Measurements from ENCODE around the gene ALDH2.
A peak's percentile ranks its signal among the peaks of the same experiment; 100 is the strongest.

The ALDH2 gene

DNA sequence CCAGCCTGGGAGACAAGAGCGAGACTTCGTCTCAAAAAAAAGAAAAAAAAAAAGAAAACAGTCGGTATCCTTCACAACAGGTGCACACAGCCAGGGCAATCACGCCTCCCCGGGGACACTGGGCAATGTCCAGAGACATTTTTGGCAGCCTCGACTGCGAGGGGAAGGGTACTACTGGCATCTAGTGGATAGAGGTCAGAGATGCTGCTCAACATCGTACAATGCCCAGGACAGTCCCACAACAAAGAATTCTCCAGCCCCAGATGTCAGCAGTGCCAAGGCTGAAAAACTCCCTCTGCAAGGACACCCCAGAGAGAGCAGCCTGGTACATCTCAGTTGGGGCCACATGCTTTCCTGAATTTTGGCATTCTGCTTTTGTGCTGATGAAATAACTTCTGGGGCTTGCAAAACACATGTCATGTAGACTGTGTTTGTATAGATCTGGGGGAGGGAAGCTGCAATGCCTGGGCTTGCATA, 21.5 kb downstream of the ALDH2 start:
- Histone ChIP-seq H3K36me3 (ENCODE audit: insufficient read depth, low read length) (peaks cover 38% of the 10 kb centered on the region; the same call in 1 of the 2 replicates), H3K4me3 (no peak overlapping the region), H3K27ac (peak overlapping the region; percentile 82), H3K9me3 (ENCODE audit: low read depth, low read length) (no peaks in the 10 kb centered on the region), H3K9ac (ENCODE audit: insufficient read length) (peak overlapping the region; percentile 65)
- peak; percentile 52 for DNase-seq (ENCODE audit: low read depth, low spot score)
- TF ChIP-seq EZH2 (IDR thresholded peaks at IDR 0.05) (no peak), FOXP2 (optimal IDR thresholded peaks at IDR 0.05; ENCODE audit: control extremely low read depth, extremely low read length, insufficient read depth) (no peak), POLR2AphosphoS5 (IDR thresholded peaks at IDR 0.05; ENCODE audit: borderline replicate concordance, low read depth, low read length) (no peak)

DNA sequence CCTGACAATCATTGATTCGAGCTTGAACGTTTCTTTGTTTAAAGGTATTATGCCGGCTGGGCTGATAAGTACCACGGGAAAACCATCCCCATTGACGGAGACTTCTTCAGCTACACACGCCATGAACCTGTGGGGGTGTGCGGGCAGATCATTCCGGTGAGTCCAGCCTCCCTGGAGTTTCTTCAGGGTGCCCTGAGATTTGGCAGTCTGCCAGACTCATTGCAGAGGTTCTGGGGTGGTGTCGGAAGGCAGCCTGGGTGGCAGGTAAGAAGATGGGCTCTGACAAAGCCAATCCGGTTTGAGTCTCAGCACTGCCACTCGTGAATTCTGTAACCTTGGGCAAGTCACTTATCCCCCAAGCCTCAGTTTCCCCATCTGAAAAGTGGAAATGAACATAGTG, 23.0 kb downstream of the ALDH2 start:
- peak overlapping the region; percentile 25; the same call in 1 of the 2 replicates for H3K27ac ChIP-seq
- no peaks in the 10 kb centered on the region for H3K9me3 ChIP-seq (ENCODE audit: low read depth, low read length)
- no peak overlapping the region for H3K9ac ChIP-seq (ENCODE audit: insufficient read length)
- H3K4me3 ChIP-seq: no peak overlapping the region
- DNase-seq (ENCODE audit: low read depth, low spot score): no peak
- TF ChIP-seq FOXP2 (optimal IDR thresholded peaks at IDR 0.05; ENCODE audit: control extremely low read depth, extremely low read length, insufficient read depth) (no peak), POLR2AphosphoS5 (IDR thresholded peaks at IDR 0.05; ENCODE audit: borderline replicate concordance, low read depth, low read length) (no peak)
- peaks cover 35% of the 10 kb centered on the region; the same call in 1 of the 2 replicates for H3K36me3 ChIP-seq (ENCODE audit: insufficient read depth, low read length)

DNA sequence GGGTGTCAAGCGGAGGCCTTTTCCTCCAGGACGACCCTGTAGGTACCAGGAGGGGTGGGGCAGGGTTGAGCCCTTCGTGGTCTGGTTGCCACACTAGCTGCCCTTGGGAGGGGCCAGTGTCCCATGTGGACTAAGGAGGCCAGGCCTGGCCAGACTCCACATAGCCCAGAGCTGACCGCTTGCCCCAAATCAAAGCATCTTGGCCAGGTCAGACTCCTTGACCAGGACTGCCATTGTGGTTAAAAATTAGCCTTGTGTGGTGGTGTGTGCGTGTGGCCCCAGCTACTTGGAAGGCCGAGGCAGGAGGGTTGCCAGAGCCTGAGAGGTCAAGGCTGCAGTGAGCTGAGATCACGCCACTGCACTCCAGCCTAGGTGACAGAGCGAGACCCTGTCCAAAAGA, 24.8 kb downstream of the ALDH2 start:
- H3K4me3 ChIP-seq: no peak overlapping the region
- H3K36me3 ChIP-seq (ENCODE audit: insufficient read depth, low read length): peaks cover 28% of the 10 kb centered on the region; the same call in 1 of the 2 replicates
- DNase-seq (ENCODE audit: low read depth, low spot score): no peak

DNA sequence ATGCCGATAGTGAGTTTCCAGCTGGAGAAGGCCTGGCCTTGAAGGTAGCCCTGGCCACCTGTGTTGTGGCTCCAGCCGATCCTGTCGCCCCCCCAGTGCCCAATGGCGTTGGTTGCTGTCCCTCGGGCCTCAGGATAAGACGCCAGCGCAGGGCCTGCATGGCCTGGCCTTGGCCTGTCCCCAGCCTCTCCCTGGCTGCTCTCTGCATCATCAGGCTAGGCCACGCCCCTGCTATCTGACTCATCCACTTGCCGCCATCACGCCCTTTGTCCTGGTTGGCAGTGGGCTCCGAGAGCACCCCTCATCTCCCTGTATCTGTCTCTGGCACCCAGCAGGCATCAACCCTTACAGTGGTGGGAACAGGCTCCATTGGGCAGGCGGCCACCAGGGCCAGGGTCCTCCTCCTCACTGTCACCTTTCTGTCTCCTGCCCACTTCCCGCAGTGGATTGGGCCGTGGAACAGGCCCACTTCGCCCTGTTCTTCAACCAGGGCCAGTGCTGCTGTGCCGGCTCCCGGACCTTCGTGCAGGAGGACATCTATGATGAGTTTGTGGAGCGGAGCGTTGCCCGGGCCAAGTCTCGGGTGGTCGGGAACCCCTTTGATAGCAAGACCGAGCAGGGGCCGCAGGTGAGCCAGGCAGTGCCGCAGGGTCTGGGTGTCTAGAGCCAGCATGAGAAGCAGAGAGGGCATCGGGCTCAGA, 25.6 kb downstream of the ALDH2 start:
- no peak for DNase-seq (ENCODE audit: low read depth, low spot score)
- no peak overlapping the region for H3K9ac ChIP-seq (ENCODE audit: insufficient read length)
- H3K36me3 ChIP-seq (ENCODE audit: insufficient read depth, low read length): peaks cover 28% of the 10 kb centered on the region; the same call in 1 of the 2 replicates
- H3K4me3 ChIP-seq: no peak overlapping the region
- H3K9me3 ChIP-seq (ENCODE audit: low read depth, low read length): no peaks in the 10 kb centered on the region
- TF ChIP-seq EZH2 (IDR thresholded peaks at IDR 0.05) (no peak), FOXP2 (optimal IDR thresholded peaks at IDR 0.05; ENCODE audit: control extremely low read depth, extremely low read length, insufficient read depth) (no peak), POLR2AphosphoS5 (IDR thresholded peaks at IDR 0.05; ENCODE audit: borderline replicate concordance, low read depth, low read length) (no peak)
- no peak overlapping the region for H3K27ac ChIP-seq

More for the DNA sequence above, 24.8 kb downstream of the ALDH2 start:
- TF ChIP-seq EZH2 (IDR thresholded peaks at IDR 0.05): no peak
- no peak for TF ChIP-seq FOXP2 (optimal IDR thresholded peaks at IDR 0.05; ENCODE audit: control extremely low read depth, extremely low read length, insufficient read depth)
- H3K9me3 ChIP-seq (ENCODE audit: low read depth, low read length): no peaks in the 10 kb centered on the region
- no peak overlapping the region for H3K9ac ChIP-seq (ENCODE audit: insufficient read length)
- H3K27ac ChIP-seq: no peak overlapping the region

DNA sequence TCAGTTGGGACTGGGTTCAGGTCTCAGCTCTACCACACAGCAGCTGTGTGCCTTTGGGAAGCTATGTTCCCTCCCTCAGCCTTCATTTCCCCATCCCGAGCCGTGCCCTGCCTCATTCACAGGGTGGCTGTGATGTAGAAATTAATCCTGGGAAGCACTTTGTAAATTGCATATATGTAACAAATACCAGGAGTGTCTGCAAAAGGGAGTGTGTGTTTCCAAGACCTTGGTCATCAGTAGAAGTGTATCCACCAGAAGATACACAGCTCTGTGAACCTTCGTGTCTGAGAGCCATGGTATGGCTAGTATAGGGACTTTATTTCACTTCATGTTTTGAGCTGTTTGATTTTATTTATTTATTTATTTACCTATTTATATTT, 26.1 kb downstream of the ALDH2 start:
- no peak overlapping the region for H3K9ac ChIP-seq (ENCODE audit: insufficient read length)
- H3K27ac ChIP-seq: no peak overlapping the region
- H3K36me3 ChIP-seq (ENCODE audit: insufficient read depth, low read length): peaks cover 30% of the 10 kb centered on the region; the same call in 1 of the 2 replicates
- DNase-seq (ENCODE audit: low read depth, low spot score): no peak
- TF ChIP-seq POLR2AphosphoS5 (IDR thresholded peaks at IDR 0.05; ENCODE audit: borderline replicate concordance, low read depth, low read length): no peak
- TF ChIP-seq FOXP2 (optimal IDR thresholded peaks at IDR 0.05; ENCODE audit: control extremely low read depth, extremely low read length, insufficient read depth): no peak
- TF ChIP-seq EZH2 (IDR thresholded peaks at IDR 0.05): no peak
- no peaks in the 10 kb centered on the region for H3K9me3 ChIP-seq (ENCODE audit: low read depth, low read length)
- H3K4me3 ChIP-seq: no peak overlapping the region

DNA sequence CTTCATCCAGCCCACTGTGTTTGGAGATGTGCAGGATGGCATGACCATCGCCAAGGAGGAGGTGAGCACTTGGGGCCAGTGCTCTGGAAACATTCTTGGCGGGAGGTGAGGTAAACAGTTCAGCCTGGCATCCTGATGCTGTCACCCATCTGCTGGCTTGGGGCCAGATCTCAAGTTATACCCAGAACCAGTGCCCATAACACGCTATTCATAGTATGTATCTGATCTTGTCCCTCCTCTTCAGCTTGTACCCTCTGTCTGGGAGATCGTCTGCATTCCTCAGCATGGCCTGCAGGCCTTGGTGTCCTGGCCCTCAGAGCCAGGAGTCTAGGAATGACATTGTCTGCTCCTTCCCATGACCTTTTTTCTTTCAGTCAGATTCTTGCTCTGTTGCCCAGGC, 31.4 kb downstream of the ALDH2 start:
- peaks cover 29% of the 10 kb centered on the region; the same call in 1 of the 2 replicates for H3K36me3 ChIP-seq (ENCODE audit: insufficient read depth, low read length)
- no peak overlapping the region for H3K9ac ChIP-seq (ENCODE audit: insufficient read length)
- no peaks in the 10 kb centered on the region for H3K9me3 ChIP-seq (ENCODE audit: low read depth, low read length)
- no peak for DNase-seq (ENCODE audit: low read depth, low spot score)
- TF ChIP-seq POLR2AphosphoS5 (IDR thresholded peaks at IDR 0.05; ENCODE audit: borderline replicate concordance, low read depth, low read length): no peak
- TF ChIP-seq FOXP2 (optimal IDR thresholded peaks at IDR 0.05; ENCODE audit: control extremely low read depth, extremely low read length, insufficient read depth): no peak
- TF ChIP-seq EZH2 (IDR thresholded peaks at IDR 0.05): no peak
- no peak overlapping the region for H3K4me3 ChIP-seq
- H3K27ac ChIP-seq: no peak overlapping the region

DNA sequence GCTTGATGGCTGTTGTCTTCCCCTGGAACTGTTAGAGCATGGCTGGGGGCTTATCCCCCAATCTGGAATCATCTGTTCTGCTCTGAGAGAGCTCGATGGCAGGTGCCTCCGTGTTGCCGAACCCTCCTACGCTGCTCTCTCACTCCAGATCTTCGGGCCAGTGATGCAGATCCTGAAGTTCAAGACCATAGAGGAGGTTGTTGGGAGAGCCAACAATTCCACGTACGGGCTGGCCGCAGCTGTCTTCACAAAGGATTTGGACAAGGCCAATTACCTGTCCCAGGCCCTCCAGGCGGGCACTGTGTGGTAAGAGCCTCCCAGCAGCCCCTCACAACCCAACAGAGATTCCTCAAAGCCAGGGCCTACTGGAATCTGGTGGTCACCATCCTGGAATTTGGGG, 33.0 kb downstream of the ALDH2 start:
- Histone ChIP-seq H3K9ac (ENCODE audit: insufficient read length) (no peak overlapping the region), H3K4me3 (no peak overlapping the region), H3K27ac (no peak overlapping the region), H3K36me3 (ENCODE audit: insufficient read depth, low read length) (peaks cover 26% of the 10 kb centered on the region; the same call in 1 of the 2 replicates), H3K9me3 (ENCODE audit: low read depth, low read length) (no peaks in the 10 kb centered on the region)
- TF ChIP-seq FOXP2 (optimal IDR thresholded peaks at IDR 0.05; ENCODE audit: control extremely low read depth, extremely low read length, insufficient read depth) (no peak), POLR2AphosphoS5 (IDR thresholded peaks at IDR 0.05; ENCODE audit: borderline replicate concordance, low read depth, low read length) (no peak), EZH2 (IDR thresholded peaks at IDR 0.05) (no peak)
- DNase-seq (ENCODE audit: low read depth, low spot score): no peak

DNA sequence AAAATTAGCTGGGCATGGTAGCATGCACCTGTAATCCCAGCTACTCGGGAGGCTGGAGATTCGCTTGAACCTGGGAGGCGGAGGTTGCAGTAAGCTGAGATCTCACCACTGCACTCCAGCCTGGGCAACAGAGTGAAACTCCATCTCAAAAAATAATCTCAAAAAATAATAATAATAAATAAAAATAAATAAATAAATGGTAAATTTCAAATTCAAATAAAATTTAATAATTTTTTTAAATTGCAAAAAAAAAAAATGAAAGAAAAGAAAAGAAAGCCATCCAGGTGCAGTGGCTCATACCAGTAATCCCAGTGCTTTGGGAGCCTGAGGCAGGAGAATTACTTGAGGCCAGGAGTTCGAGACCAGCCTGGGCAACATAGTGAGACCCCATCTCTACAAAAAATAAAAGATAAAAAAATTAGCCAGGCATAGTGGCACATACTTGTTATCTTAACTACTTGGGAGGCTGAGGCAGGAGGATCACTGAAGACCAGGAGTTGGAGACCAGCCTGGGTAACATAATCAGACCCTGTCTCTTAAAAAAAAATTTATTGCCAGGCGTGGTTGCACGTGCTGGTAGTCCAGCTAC, 36.4 kb downstream of the ALDH2 start:
- H3K9ac ChIP-seq (ENCODE audit: insufficient read length): no peak overlapping the region
- H3K4me3 ChIP-seq: no peak overlapping the region
- TF ChIP-seq POLR2AphosphoS5 (IDR thresholded peaks at IDR 0.05; ENCODE audit: borderline replicate concordance, low read depth, low read length) (no peak), EZH2 (IDR thresholded peaks at IDR 0.05) (no peak), FOXP2 (optimal IDR thresholded peaks at IDR 0.05; ENCODE audit: control extremely low read depth, extremely low read length, insufficient read depth) (no peak)
- no peak for DNase-seq (ENCODE audit: low read depth, low spot score)
- H3K36me3 ChIP-seq (ENCODE audit: insufficient read depth, low read length): peaks cover 19% of the 10 kb centered on the region; the same call in 1 of the 2 replicates
- no peaks in the 10 kb centered on the region for H3K9me3 ChIP-seq (ENCODE audit: low read depth, low read length)
- no peak overlapping the region for H3K27ac ChIP-seq
